ENCODE results near the gene GNPTG.

GRCh38 chr16:1347286-1347855 lies 4.4 kb upstream of the GNPTG start:
- TF ChIP-seq CTCF (IDR thresholded peaks at IDR 0.05) (no peak), ZFX (IDR thresholded peaks at IDR 0.05; ENCODE audit: borderline replicate concordance) (no peak)
